NCI-H2081 treated with DMSO at 0.1 percent for 48 hours (cell line): ENCODE measurements around the gene DGLUCY.
"Not testable (repeated sequence)": the region's sequence is repeated elsewhere in the genome, so short reads cannot be mapped to it uniquely, and the experiment has no call there.

ENCODE experiments used
- DNase-seq: peaks from one replicate; lab custom pipeline; 2025; lab: John Stamatoyannopoulos, UW

DGLUCY gene

GRCh38 chr14:91113829-91114078 lies at the start of gene DGLUCY:
Gene DGLUCY (plus strand): TSS chr14:91114073. CDS start chr14:91160295, 46,222 bp downstream.
- DNase-seq, result no peak

- DNase-seq, result no peak
These were observed 48.6 kb upstream of the DGLUCY start for GRCh38 chr14:91065266-91065665.

- DNase-seq, result no peak
These were observed 46.7 kb upstream of the DGLUCY start for GRCh38 chr14:91067186-91067585.

GRCh38 chr14:91068642-91069041 lies 45.2 kb upstream of the DGLUCY start:
- DNase-seq, result no peak

GRCh38 chr14:91070572-91070971 lies 43.3 kb upstream of the DGLUCY start:
- no peak for DNase-seq

- DNase-seq, result no peak
These were observed 38.3 kb upstream of the DGLUCY start for GRCh38 chr14:91075553-91075952.

GRCh38 chr14:91078095-91078737 lies 35.7 kb upstream of the DGLUCY start:
- DNase-seq, result no peak

- no peak for DNase-seq
These were observed 33.8 kb upstream of the DGLUCY start for GRCh38 chr14:91080071-91080470.

GRCh38 chr14:91082282-91082681 lies 31.6 kb upstream of the DGLUCY start:
- DNase-seq, result no peak

GRCh38 chr14:91084516-91084915 lies 29.4 kb upstream of the DGLUCY start:
- no peak for DNase-seq

GRCh38 chr14:91087470-91087869 lies 26.4 kb upstream of the DGLUCY start:
- DNase-seq, result not testable (repeated sequence)

GRCh38 chr14:91088585-91089235 lies 25.2 kb upstream of the DGLUCY start:
- no peak for DNase-seq

- no peak for DNase-seq
These were observed 23.8 kb upstream of the DGLUCY start for GRCh38 chr14:91089958-91090535.

GRCh38 chr14:91090743-91091142 lies 23.1 kb upstream of the DGLUCY start:
- DNase-seq, result no peak

- no peak for DNase-seq
These were observed 21.8 kb upstream of the DGLUCY start for GRCh38 chr14:91092073-91092472.

- not testable (repeated sequence) for DNase-seq
These were observed 20.0 kb upstream of the DGLUCY start for GRCh38 chr14:91093743-91094472.

GRCh38 chr14:91094772-91095171 lies 19.1 kb upstream of the DGLUCY start:
- no peak for DNase-seq

GRCh38 chr14:91095178-91095577 lies 18.7 kb upstream of the DGLUCY start:
- DNase-seq, result no peak

- DNase-seq, result not testable (repeated sequence)
These were observed 16.2 kb upstream of the DGLUCY start for GRCh38 chr14:91097657-91098056.

- DNase-seq, result no peak
These were observed 15.3 kb upstream of the DGLUCY start for GRCh38 chr14:91098591-91098990.

- no peak for DNase-seq
These were observed 13.8 kb upstream of the DGLUCY start for GRCh38 chr14:91100102-91100501.

- no peak for DNase-seq
These were observed 10.8 kb upstream of the DGLUCY start for GRCh38 chr14:91103116-91103515.
